SIG-M5 (cell line): ENCODE data around the gene NFIC.
"Not testable (repeated sequence)": the region's sequence is repeated elsewhere in the genome, so short reads cannot be mapped to it uniquely, and the experiment has no call there.

Experiments used
- DNase-seq: peaks from one replicate; lab custom pipeline; 2025; lab: John Stamatoyannopoulos, UW

The NFIC gene

DNA sequence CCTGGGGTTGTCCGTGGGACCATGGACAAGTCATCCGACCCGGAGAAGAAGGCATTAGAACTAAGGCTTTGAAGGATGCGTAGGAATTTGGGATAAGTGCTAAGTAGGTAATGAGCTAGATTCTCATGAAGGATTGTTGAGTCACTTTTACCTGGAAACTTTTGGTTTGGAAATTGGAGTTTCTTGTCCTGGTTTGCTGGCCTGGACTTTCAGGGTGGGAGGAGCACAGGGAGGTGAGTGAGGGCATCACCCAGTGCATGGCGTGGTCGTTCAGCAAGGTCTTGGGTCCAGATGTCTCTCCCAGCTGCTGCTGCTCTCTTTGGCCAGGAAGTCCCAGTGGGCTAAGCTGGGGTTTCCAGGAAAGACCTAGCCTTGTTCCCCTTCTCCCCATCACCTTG lies 7.6 kb downstream of the NFIC start:
- DNase-seq: no peak

DNA sequence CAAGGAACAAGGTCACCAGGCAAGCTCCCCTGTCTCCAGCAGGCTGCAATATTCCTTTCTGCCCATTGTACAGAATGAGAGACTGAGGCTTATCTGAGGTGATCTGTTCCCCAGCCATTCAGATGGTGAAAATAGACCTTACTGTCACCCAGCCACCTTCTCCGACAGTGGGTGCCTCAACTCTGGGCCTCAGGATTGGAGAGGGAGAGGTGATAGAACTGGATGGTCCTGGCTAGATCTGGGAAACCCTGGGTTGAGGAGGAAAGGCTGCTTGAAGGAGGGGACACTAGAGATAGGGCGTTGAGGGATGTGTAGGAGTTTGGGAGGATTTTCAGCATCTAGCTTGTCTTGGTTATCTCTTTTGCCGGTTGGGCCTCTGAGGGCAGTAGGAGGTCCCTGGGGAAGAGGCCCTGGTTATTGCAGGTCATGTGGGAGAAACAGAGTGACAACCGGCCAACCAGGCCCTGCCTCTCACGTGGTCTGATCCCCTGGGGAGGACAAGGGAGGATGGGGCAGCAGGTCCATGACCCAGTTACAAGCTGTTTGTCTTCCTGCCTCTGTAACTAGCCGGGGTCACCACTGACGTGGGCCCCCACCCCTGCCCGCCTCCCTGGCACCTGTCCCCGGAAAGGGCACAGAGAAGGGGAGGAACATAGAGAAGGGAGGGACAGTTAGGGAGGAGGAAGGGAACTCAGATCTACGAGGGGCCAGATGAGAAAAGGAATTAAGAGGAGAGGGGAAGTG lies 8.2 kb downstream of the NFIC start:
- no peak for DNase-seq

DNA sequence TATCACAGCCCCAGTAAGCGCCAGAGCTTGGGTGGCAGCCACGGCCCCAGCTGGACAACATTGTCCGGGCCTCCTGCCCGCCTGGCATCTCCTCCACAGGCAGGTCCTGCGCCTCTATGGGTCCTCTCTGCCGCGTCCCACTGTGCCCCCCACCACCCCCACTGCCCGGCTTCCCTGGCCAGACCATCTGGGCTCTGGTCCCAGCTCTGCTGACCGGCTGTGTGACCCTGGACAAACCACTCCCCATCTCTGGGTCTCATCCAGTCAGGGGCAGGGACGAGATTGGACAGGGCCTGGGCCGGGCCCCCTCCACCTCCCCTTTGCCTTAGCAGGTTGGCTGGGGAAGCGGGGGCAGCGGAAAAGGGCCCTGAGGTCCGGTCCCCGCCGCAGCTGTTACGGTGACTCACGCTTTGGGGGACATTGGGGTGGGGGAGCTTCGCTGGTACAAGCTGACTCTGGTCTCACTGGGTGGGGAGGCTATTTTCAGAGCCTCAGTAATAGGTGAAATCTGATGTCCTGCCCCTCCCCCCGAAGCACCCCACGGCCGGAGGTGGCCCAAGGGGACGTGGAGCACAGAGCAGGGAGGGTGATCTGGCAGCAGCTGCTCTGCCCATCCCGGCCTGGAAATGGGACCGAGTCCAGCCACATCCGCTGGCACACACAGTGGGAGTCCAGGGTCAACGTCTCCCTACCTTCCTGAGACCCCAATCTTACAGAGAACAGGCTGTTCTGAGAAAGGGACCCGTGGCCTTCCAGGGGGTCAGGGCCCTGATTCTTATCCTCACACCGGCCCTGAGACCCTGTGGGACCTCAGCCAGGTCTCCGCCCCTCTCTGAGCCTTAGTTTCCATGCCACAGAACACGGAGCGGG lies 9.1 kb downstream of the NFIC start:
- DNase-seq: no peak

DNA sequence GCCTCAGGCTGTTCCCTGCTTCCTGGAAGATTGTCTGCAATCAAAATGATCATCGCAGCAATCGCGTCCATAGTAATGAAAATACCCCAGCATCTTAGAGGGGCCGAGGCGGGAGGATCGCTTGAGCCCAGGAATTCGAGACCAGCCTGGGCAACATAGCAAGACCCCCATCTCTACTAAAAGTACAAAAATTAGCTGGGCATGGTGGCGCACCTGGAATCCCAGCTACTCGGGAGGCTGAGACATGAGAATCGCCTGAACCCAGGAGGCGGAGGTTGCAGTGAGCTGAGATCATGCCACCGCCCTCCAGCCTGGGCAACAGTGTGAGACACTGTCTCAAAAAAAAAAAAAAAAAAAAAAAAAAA lies 9.7 kb downstream of the NFIC start:
- not testable (repeated sequence) for DNase-seq

DNA sequence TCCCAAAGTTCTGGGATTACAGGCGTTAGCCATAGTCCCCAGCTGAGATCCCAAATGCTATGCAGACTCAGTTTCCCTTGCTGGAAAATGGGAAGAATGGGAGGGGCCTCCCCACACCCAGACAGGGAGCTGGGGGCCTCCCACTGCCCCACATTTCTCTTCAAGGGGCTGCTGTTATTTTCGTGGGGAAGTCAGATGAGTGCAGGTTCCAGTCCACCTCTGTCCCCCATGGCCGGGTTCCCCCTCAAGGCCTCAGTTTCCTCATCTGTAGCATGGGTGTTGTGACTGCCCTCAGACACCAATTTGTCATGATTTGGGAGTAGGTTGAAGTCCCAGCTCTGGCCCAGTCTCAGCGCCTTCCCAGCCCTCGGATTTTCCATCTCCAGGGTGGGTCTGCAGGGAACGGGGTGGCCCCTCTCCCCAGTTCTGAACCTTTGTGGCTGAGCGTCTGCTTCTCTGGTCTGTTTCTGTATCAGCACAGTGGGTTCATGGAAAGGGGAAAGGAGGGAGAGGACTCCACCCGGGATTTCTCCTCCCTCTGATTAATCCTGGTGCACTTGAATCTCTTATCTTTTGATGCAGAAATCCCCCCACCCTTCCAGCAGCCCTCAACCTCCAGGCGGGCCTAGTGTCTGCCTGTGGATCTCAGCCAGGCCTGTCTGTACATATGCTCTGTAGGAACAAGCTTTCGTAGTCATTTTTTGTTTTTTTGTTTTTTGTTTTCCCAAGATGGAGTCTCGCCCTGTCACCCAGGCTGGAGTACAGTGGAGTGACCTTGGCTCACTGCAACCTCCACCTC lies 12.2 kb downstream of the NFIC start:
- no peak for DNase-seq

DNA sequence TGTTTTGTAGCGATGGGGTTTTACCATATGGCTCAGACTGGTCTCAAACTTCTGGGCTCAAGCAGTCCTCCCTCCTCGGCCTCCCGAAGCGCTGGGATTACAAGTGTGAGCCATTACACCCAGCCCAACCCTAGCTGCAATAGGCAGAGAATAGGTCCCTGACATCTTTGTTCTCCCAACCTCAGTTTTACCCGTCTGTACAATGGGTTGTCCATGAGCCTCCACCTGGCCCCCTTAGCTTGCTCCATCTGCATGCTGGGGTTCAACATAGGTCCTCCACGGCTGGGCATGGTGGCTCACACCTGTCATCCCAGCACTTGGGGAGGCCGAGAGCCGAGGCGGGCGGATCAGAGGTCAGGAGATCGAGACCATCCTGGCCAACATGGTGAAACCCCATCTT lies 14.4 kb downstream of the NFIC start:
- DNase-seq: no peak

DNA sequence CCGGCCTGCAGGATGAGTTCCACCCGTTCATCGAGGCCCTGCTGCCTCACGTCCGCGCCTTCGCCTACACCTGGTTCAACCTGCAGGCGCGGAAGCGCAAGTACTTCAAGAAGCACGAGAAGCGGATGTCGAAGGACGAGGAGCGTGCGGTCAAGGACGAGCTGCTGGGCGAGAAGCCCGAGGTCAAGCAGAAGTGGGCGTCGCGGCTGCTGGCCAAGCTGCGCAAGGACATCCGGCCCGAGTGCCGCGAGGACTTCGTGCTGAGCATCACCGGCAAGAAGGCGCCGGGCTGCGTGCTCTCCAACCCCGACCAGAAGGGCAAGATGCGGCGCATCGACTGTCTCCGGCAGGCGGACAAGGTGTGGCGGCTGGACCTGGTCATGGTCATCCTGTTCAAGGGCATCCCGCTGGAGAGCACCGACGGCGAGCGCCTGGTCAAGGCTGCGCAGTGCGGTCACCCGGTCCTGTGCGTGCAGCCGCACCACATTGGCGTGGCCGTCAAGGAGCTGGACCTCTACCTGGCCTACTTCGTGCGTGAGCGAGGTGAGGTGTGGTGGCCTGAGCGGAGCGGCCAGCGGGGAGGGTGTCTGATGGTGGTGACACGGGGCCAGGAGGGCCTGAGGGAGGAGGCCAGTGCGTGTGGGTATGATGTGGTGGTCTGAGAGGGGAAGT lies 15.5 kb downstream of the NFIC start:
- DNase-seq: no peak

DNA sequence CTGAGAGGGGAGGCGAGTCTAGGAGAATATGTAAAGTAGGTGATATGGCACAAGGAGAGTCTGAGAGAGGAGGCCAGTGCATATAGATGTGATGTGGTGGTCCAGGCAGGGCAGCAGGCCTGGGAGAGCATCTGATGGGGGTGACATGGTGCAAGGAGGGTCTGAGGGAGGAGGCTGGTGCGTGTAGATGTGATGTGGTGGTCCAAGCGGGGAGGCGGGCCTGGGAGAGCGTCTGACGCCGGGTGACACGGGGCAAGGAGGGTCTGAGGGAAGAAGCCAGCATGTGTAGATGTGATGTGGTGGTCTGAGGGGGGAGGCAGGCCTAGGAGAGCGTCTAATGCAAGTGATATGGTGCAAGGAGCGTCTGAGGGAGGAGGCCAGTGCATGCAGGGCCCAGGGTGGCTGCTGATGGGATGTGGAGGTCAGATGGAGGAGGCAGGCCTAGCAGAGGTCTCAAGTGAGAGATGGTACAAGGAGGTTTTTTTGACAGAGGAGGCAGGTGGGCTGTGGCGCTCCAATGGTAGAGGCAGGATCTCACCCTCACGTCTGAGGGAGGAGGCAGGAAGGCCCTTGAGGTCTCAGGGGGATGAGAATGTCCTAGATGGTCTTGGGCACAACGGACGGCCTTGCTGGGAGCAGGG lies 16.2 kb downstream of the NFIC start:
- no peak for DNase-seq

DNA sequence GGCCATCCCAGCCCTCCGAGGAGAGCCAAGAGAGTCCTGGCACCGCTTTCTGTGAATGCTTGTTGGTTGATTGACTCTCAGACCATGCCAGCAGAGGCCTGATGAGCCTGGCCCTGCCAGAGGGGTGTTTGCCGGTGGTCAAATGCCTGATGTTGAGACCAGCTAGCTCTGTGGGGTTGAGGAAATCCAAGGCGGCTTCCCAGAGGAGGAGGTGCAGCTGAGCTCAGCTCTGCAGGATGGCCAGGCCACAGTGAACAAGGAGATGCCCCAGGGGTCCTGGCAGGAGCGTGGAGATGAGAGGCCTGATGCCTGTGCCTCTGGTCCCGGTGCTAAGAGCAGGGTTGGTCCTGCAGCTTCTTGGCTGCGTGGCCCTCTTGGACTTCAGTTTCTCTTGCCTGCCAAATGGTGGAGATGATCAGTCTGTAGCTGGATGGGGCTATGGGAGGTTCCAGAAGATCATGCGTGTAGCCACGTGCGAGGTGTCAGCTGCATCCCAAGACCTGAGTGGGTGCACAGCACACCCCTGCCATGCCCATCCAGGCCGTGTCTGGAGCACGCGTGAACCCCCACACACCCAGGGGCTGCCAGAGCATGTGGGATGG lies 16.8 kb downstream of the NFIC start:
- DNase-seq: no peak

DNA sequence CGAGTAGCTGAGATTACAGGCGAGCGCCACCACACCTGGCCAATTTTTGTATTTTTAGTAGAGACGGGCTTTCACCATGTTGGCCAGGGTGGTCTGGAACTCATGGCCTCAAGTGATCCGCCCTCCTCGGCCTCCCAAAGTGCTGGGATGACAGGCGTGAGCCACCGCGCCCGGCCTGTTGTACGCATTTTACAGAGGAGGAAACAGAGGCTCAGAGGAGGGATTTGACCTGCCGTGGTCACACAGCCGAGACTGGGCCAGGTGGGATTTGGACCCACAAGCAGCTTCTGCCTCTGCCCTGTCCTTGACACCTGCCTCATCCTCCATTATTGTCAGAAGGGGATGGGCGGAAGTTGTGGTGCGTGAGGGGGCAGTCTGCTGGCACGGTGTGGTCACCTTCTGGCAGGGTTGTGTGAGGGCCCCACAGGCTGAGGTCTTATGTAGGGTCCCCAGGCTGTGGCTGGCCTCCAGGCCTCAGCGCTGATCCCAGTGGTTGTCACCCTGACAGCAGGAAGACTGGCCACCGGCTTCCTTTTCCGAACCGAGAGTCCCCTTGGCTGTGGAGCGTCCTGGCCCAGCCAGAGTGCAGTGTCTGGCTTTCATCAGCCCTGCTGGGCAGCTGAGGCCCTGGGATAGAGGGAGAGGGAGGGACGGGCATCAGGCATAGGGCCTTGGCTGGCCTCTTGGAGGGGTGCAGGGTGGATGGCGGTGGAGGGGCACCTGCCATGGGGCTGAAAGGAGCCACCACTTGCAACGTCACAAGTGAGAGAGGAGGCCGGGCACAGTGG lies 20.3 kb downstream of the NFIC start:
- DNase-seq: no peak

DNA sequence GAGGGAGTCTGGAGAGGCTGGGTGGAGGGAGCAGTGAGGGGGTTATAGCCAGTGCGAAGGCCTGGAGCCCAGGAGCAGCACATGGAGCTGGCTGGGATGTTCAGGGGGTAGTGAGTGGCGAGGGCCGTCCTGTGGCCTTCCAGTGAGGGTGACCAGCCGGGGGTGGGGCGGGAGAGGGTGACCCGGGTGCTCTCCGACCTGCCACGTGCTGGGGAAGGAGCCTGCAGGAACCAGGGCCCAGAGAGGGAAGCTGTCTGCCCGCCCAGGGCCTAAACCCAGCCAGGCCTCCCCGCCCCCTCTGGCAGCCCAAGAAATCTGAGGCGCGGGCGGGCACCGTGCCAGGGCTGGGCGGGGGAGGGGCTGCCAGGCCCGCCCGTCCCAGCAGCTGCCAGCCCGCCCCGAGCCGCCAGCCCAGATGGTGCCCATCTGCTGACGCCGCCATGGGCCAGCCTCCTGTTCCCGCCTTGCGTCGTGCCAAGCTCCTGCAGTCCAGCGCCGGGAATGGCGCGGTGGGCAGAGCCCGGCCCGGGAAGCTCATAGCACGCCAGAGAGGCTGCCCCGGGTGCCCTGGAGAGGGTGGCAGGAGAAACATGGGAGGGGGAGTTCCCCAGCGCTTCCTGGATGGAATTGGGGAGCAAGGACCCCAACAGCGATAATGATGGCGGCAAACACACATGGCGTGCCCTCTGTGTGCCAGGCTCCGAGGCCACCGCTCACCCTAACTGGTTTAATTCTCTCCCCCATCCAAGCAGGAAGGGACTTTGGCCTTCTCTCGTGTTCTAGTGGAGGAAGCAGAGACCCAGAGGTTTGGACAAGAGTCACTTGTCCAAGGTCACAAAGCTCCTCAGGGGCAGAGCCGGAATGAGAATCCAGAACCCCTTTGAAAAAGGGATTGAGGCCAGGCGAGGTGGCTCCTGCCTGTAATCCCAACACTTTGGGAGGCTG lies 21.5 kb downstream of the NFIC start:
- DNase-seq: no peak

DNA sequence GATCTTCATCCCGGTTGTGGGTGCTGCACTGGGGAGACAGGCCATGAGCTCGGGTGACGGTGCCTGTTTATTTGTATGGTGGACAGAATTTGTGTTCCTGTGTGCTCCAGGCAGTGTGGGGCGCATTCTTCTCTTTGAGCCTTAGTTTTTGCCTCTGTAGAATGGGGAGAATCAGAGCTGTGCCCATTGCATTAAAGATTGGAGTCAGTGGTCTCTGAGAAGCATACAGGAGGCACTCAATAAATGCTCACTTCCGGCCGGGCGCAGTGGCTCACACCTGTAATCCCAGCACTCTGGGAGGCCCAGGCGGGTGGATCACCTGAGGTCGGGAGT lies 23.0 kb downstream of the NFIC start:
- no peak for DNase-seq

DNA sequence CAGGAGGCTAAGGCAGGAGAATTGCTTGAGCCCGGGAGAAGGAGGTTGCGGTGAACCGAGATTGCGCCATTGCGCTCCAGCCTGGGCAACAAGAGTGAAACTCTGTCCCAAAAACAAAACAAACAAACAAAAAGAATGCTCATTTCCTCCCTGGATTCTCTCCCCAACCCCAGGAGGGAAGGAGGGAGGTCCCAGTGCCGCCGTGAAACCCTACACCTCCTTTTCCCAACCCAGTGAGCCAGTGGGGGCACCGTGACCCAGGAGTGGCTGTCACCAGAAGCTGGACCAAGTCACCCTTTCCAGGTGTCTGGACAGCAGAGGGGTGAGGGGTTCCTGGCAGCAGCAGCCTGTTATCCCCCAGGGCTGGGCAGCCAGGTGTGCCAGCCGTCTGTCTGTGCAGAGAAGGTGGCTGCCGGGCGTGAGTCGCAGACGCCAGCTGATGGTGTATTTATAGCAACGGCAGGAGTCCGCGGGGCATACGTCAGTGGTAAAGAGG lies 23.5 kb downstream of the NFIC start:
- DNase-seq: no peak

DNA sequence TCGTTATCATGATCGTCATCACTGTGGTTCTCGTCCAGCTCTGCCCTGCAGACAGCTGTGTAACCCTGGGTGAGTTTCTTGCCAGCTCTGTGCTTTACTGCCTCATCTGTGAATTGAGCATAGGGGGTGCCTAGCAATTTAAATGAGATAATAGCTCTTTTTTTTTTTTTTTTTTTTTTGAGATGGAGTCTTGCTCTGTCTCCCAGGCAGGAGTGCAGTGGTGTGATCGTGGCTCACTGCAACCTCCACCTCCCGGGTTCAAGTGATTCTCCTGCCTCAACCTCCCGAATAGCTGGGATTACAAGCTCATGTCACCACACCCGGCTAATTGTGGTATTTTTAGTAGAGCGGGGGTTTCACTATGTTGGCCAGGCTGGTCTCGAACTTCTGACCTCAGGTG lies 25.5 kb downstream of the NFIC start:
- not testable (repeated sequence) for DNase-seq

DNA sequence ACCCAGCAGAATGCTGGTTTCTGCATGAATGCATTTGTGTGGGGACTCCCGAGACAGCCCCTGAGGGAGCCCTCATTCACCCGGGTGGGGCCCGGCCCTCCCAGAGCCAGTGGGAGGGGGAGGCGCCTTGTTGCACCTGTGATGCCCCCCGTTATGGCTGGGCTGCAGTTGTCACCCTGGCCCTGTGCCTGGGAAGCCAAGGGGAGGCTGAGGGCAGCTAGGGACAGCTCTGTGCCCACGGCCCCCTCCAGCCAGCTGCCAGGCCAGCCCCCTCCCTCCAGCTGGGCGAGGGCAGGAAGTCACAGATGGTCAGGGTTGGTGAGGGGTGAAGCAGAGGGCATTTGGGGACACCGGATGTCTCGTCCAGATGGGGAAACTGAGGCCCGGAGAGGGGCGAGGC lies 26.1 kb downstream of the NFIC start:
- no peak for DNase-seq

DNA sequence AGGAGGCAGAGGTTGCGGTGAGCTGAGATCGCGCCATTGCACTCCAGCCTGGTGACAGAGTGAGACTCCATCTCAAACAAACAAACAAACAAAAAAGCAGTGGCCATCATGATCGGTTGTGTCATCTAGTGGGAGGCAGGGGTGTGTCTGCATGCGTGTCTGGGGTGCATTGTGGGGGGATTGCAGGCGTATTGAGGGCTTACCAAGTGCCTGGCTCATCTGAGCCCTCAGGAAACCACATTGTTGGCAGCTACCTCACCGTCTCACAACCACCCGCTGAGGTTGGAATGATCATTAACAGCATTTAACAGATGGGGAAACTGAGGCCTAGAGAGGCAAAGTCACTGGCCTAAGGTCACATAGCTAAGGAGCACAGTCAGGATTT lies 30.5 kb downstream of the NFIC start:
- no peak for DNase-seq

DNA sequence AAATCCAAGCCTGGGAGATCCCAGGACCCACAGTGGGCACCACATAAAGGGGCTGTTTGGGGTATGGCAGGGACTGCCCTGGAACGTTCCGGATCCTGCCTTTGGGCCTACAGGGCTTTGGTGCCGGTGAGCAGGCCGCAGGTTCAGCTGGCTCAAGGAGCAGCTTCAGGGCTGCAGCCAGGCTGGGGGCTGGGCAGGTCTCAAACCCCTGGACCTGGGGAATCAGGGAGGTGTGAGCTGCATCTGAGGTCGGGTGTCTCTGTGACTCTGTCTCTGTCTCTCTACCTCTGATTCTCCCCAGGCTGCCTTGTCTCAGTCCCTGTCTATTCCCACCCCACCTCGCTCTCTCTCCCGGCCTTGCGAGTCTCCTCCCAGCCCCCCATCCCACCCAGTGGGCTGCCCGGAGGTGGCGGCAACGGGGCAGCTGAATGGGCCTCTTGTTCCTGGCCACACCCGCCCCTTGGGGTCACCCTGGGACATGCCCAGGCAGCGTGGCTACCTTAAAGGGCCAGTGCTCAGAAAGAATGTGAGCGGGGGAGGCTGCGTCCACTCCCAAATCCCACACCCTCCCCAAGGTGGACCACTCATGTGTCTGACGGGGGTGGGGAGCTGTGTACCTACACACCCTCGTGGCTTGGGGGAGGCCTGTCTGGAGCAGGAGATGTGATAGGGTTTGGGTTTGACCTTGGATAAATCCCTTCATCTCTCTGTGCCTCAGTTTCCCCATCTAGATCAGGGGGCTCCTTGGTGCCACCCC lies 31.1 kb downstream of the NFIC start:
- DNase-seq: no peak

DNA sequence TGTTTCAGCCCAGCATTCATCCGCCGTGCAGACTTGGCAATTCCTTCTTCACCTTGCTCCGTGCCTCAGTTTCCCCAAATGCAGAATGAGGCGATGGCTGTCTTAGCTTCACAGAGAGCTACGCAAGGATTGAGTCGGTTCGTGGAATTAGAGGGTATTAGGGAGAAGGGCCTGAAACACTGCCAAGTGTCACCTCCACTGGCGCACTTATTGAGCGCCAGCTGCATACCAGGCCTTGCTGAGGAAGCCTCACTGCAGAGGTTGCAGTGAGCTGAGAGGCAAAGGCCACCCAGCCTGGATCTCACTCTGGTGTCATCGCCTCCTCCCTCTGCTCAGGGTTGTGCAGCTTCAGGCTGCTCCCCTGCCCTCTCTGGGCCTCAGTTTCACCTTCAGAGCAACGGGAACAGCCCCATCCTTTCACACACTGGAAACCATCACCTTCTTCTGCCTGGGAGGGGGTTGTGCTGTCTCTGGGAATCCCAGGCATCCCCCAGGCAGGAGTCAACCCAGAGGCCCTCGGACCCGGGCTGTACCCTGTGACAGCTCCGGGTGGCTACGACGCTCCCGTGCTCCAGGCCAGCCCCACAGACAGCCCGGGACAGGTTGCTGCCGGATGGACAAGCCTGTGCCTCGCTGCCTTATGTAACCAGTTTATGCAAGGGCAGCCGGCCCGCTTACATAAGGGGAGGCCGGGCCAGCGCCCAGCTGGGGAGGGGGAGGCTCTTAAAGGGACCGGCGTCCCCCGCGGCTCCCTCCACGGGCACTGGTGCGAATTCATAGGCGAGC lies 31.9 kb downstream of the NFIC start:
- DNase-seq: no peak
